ENCODE data around the gene GPR162. TPM values are rescaled to one million over a fixed set of nuclear protein-coding genes. Genes with fewer than 3 reads are reported as not detected.

GPR162 gene
- polyA plus RNA-seq, 1 experiment: 5.2 TPM

- no peak for DNase-seq (ENCODE audit: low read depth, low spot score)
- CTCF ChIA-PET: interaction anchor here (1.7 to 1.8 kb wide), 2 partner anchors 29 to 87 kb away, joined by 4 to 8 read pairs; partner anchors contain the start of gene MLF2
- TF ChIP-seq CTCF (IDR thresholded peaks at IDR 0.05; ENCODE audit: low read depth, low read length): no peak
Observed at GRCh38 chr12:6840761-6841515, 19.3 kb downstream of the GPR162 start, which contains the start of gene GNB3. TSS of gene GNB3 (plus strand) at chr12:6840925. CDS start at chr12:6841288, 363 bp downstream.

GRCh38 chr12:6842075-6842474 lies 20.5 kb downstream of the GPR162 start:
- H3K27me3 ChIP-seq (ENCODE audit: control insufficient read depth, insufficient read depth, low read length): no peaks in the 10 kb centered on the region
- H3K4me3 ChIP-seq (ENCODE audit: low read depth, low read length): no peak overlapping the region
- DNase-seq (ENCODE audit: low read depth, low spot score): no peak
- H3K9me3 ChIP-seq (ENCODE audit: control insufficient read depth, insufficient read depth, low read length): no peaks in the 10 kb centered on the region; the same call in 1 of the 2 replicates
- no peak overlapping the region for H3K27ac ChIP-seq (ENCODE audit: low read depth, low read length)
- CTCF ChIA-PET: interaction anchor here (0.9 to 1.2 kb wide), 2 partner anchors 8 to 28 kb away, joined by 3 read pairs; no protein-coding TSS in a partner anchor
- TF ChIP-seq CTCF (IDR thresholded peaks at IDR 0.05; ENCODE audit: low read depth, low read length): no peak
- POLR2A ChIA-PET: interaction anchor here (0.6 to 3.3 kb wide), 3 partner anchors 9 to 1116 kb away, joined by 3 to 14 read pairs (median 7); partner anchors contain the start of genes CDCA3 and P3H3

More at GRCh38 chr12:6840761-6841515, 19.3 kb downstream of the GPR162 start, which contains the start of gene GNB3:
- Histone ChIP-seq H3K27ac (ENCODE audit: low read depth, low read length) (no peak within 1 kb of the TSS), H3K27me3 (ENCODE audit: control insufficient read depth, insufficient read depth, low read length) (no peaks in the 10 kb centered on the region), H3K4me3 (ENCODE audit: low read depth, low read length) (no peak within 1 kb of the TSS), H3K9me3 (ENCODE audit: control insufficient read depth, insufficient read depth, low read length) (no peaks in the 10 kb centered on the region; the same call in 1 of the 2 replicates)
- POLR2A ChIA-PET: interaction anchor here (0.7 to 3.3 kb wide), 3 partner anchors 10 to 19 kb away, joined by 3 to 14 read pairs (median 6); partner anchors contain the start of genes CDCA3, GPR162, P3H3 and USP5

DNA sequence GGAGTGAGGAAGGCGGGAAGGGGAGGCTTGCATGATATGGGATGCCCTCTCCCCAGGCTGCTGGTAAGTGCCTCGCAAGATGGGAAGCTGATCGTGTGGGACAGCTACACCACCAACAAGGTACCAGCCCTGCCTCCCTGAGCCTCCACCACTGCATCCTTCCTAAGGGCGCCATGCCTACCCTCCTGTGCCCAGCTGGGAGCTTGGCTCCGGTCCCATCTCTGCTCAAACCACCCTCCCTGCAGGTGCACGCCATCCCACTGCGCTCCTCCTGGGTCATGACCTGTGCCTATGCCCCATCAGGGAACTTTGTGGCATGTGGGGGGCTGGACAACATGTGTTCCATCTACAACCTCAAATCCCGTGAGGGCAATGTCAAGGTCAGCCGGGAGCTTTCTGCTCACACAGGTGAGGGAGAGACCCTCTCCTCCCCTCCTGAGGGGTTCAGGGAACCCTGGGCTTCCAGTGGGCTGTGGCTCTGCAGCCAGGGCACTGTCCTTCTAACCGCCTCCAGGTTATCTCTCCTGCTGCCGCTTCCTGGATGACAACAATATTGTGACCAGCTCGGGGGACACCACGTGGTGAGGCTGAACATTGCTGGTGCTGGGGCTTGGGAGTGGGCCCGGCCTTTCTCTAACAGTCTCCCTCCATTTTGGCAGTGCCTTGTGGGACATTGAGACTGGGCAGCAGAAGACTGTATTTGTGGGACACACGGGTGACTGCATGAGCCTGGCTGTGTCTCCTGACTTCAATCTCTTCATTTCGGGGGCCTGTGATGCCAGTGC lies 21.7 kb downstream of the GPR162 start:
- no peak for TF ChIP-seq CTCF (IDR thresholded peaks at IDR 0.05; ENCODE audit: low read depth, low read length)
- POLR2A ChIA-PET: interaction anchor here (0.8 to 2.3 kb wide), 2 partner anchors 8 kb away, joined by 4 to 7 read pairs; partner anchors contain the start of gene CDCA3
- CTCF ChIA-PET: interaction anchor here (0.6 to 1.5 kb wide), 2 partner anchors 65 to 90 kb away, joined by 3 to 4 read pairs; partner anchors contain the start of gene MLF2
- Histone ChIP-seq H3K9me3 (ENCODE audit: control insufficient read depth, insufficient read depth, low read length) (no peaks in the 10 kb centered on the region), H3K27ac (ENCODE audit: low read depth, low read length) (peak overlapping the region; percentile 2), H3K4me3 (ENCODE audit: low read depth, low read length) (no peak overlapping the region), H3K27me3 (ENCODE audit: control insufficient read depth, insufficient read depth, low read length) (no peaks in the 10 kb centered on the region)
- no peak for DNase-seq (ENCODE audit: low read depth, low spot score)

GRCh38 chr12:6845395-6845794 lies 23.8 kb downstream of the GPR162 start:
- H3K27ac ChIP-seq (ENCODE audit: low read depth, low read length): no peak overlapping the region
- POLR2A ChIA-PET: no interaction called here
- H3K4me3 ChIP-seq (ENCODE audit: low read depth, low read length): no peak overlapping the region
- TF ChIP-seq CTCF (IDR thresholded peaks at IDR 0.05; ENCODE audit: low read depth, low read length): no peak
- no peaks in the 10 kb centered on the region for H3K27me3 ChIP-seq (ENCODE audit: control insufficient read depth, insufficient read depth, low read length)
- CTCF ChIA-PET: interaction anchor here (1.0 to 1.4 kb wide), 2 partner anchors 10 kb away, joined by 3 to 5 read pairs; no protein-coding TSS in a partner anchor
- DNase-seq (ENCODE audit: low read depth, low spot score): no peak
- H3K9me3 ChIP-seq (ENCODE audit: control insufficient read depth, insufficient read depth, low read length): no peaks in the 10 kb centered on the region

All from AG04450 (cell line).